ENCODE results near the gene NLRP14. TPM values are rescaled to one million over a fixed set of nuclear protein-coding genes. Genes with fewer than 3 reads are reported as not detected.

Gene NLRP14
- 1 to 10 TPM; 1.2 to 2.2 TPM for total RNA-seq
- 1 to 10 TPM; 1.0 to 2.6 TPM for polyA plus RNA-seq (ENCODE audit: insufficient read length in 2 of 2)
- long read RNA-seq, donor 1, partial matches to known transcripts = 5 of 5 reads
- long read RNA-seq, donor 1, other reads (novel, unspliced or antisense) = 0 of 5 reads
- long read RNA-seq, donor 2 = 0 reads
- long read RNA-seq, donor 3 = 0 reads
- long read RNA-seq, donor 4 = 0 reads

DNA sequence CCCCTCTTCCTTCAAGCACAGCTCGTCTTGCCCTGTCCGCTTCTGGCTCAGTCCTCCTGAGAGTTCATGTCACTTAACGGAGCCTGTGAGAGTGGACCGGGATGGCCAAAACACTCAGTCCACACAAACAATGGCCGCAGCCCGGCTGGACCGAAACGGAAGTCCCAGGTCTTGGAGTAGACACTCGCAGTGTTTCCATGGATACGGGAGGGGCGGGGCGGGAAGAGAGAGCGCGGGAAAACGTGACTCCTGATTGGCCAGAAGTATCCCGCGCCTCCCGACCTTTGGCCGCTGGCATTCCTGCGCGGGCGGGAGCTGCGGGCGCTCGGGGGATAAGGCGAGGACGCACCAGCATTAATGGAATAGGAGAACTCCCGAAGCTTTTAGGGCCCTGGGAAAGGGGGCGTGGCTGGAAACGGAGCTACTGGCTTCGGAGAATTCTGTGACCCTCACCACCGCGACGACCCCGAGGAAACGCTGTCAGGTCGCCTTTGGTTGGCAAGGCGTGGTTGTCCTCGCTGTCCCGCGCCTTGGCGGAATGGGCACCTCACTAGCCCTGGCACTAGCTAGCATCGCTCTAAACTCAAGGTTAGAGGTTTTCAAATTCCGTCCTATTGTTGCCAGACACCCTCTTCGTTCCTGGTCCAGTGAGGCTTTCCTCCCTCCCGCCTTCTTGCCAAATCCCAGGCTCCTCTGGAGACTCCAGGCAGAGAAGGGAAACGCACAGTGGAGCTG is at the start of gene NLRP14, which contains the start of gene ZNF214:
TSS of gene NLRP14 (plus strand) at position 297 of the 735 bp plus-strand sequence. CDS start 18,108 bp downstream, outside the sequence.
TSS of gene ZNF214 (minus strand) at position 164 of the 735 bp plus-strand sequence. CDS start 17,511 bp downstream, outside the sequence.
- H3K27ac ChIP-seq (ENCODE audit: low read depth, low read length) = peak within 1 kb of the TSS; percentile 82
- WGBS (ENCODE audit: insufficient coverage) = under 1% methylated on average over 46 of the region's 47 CpGs
- DNase-seq (ENCODE audit: low read depth in 4 of 6, low spot score in 6 of 6) = peak; percentile 88 to 99 (median 94)

DNA sequence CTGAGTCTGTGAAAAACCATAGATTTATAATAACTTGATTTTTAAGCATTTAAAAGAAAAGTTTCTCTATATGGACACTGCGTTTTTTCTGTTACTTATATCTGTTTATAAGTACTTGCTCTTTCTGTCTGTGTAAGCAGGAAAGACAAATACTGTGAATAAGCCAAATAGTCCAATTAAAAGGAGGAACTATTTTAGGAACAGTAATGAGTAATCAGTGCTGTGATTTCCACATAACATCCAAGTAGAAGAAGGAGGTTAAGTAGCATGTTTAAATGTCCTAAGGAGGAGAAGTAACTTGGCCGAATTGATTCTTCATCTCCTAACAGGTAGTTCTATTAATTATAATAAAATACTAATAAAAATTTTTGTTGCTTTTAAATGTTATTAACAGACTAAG is 40.9 kb upstream of the NLRP14 start:
- no peaks in the 10 kb centered on the region for H3K36me3 ChIP-seq (ENCODE audit: control insufficient read depth, insufficient read depth, low read length)
- no peak overlapping the region for H3K4me3 ChIP-seq (ENCODE audit: low read depth, low read length)
- no peak overlapping the region for H3K27ac ChIP-seq (ENCODE audit: low read depth, low read length)
- WGBS (ENCODE audit: insufficient coverage) = no CpG with 5 or more reads among the region's 2 CpGs
- H3K4me1 ChIP-seq (ENCODE audit: control insufficient read depth, insufficient read depth, low read length) = no peaks in the 10 kb centered on the region
- no peak for DNase-seq (ENCODE audit: low read depth in 4 of 6, low spot score in 6 of 6)
- no peaks in the 10 kb centered on the region for H3K9me3 ChIP-seq (ENCODE audit: control insufficient read depth, insufficient read depth, low read length)
- no peaks in the 10 kb centered on the region for H3K27me3 ChIP-seq (ENCODE audit: control insufficient read depth, insufficient read depth, low read length)

More for the DNA sequence above, at the start of gene NLRP14, which contains the start of gene ZNF214:
- H3K27me3 ChIP-seq (ENCODE audit: control insufficient read depth, insufficient read depth, low read length) = no peaks in the 10 kb centered on the region
- H3K4me1 ChIP-seq (ENCODE audit: control insufficient read depth, insufficient read depth, low read length) = peaks cover 15% of the 10 kb centered on the region
- no peaks in the 10 kb centered on the region for H3K36me3 ChIP-seq (ENCODE audit: control insufficient read depth, insufficient read depth, low read length)
- no peaks in the 10 kb centered on the region for H3K9me3 ChIP-seq (ENCODE audit: control insufficient read depth, insufficient read depth, low read length)
- peak within 1 kb of the TSS; percentile 91 for H3K4me3 ChIP-seq (ENCODE audit: low read depth, low read length)

DNA sequence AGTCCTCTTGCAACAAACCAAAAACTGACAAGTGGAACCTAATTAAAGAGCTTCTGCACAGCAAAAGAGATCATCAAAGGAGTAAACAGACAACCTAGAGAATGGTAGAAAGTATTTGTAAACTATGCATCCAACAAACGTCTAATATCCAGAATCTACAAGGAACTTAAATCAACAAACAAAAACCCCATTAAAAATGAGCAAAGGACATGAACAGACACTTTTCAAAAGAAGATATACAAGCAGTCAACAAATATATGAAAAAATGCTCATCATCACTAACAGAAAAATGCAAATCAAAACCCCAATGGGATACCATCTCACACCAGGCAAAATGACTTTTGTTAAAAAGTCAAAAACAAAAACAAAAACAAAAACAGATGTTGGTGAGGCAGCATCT is 33.8 kb upstream of the NLRP14 start:
- H3K27ac ChIP-seq (ENCODE audit: low read depth, low read length) = no peak overlapping the region

GRCh38 chr11:6988506-6988905 is 31.8 kb upstream of the NLRP14 start:
- Histone ChIP-seq H3K9me3 (ENCODE audit: control insufficient read depth, insufficient read depth, low read length) (no peaks in the 10 kb centered on the region), H3K27ac (ENCODE audit: low read depth, low read length) (no peak overlapping the region), H3K4me1 (ENCODE audit: control insufficient read depth, insufficient read depth, low read length) (no peaks in the 10 kb centered on the region), H3K4me3 (ENCODE audit: low read depth, low read length) (no peak overlapping the region), H3K36me3 (ENCODE audit: control insufficient read depth, insufficient read depth, low read length) (no peaks in the 10 kb centered on the region), H3K27me3 (ENCODE audit: control insufficient read depth, insufficient read depth, low read length) (no peaks in the 10 kb centered on the region)
- DNase-seq (ENCODE audit: low read depth in 4 of 6, low spot score in 6 of 6) = no peak

More for the DNA sequence above, 33.8 kb upstream of the NLRP14 start:
- H3K4me1 ChIP-seq (ENCODE audit: control insufficient read depth, insufficient read depth, low read length) = no peaks in the 10 kb centered on the region
- H3K36me3 ChIP-seq (ENCODE audit: control insufficient read depth, insufficient read depth, low read length) = no peaks in the 10 kb centered on the region
- WGBS (ENCODE audit: insufficient coverage) = 67% methylated on average over 1 of the region's 1 CpG
- no peaks in the 10 kb centered on the region for H3K9me3 ChIP-seq (ENCODE audit: control insufficient read depth, insufficient read depth, low read length)
- no peaks in the 10 kb centered on the region for H3K27me3 ChIP-seq (ENCODE audit: control insufficient read depth, insufficient read depth, low read length)
- no peak overlapping the region for H3K4me3 ChIP-seq (ENCODE audit: low read depth, low read length)
- no peak for DNase-seq (ENCODE audit: low read depth in 4 of 6, low spot score in 6 of 6)

GRCh38 chr11:6991227-6991626 is 29.1 kb upstream of the NLRP14 start:
- WGBS (ENCODE audit: insufficient coverage) = 67% methylated on average over 6 of the region's 6 CpGs

DNA sequence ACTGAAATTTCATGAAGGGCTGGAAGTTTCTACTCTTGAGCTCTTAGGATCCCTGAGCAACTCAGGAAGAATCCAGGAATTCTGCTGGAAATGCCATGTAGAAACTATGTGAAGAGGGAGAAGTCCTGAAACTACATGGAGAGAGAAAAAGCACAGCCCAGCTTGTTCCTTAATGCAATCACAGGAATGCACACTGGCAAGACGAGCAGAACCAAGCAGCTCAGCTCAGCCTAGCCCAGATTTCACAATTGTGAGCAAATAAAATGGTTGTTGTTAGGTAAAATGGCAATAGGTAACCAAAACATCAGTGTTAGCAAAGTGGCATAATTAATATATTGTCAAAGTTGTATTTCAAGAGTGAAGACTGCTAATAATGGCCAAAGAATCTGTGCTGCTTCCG is 28.3 kb upstream of the NLRP14 start:
- H3K9me3 ChIP-seq (ENCODE audit: control insufficient read depth, insufficient read depth, low read length) = no peaks in the 10 kb centered on the region
- no peak overlapping the region for H3K4me3 ChIP-seq (ENCODE audit: low read depth, low read length)
- no peaks in the 10 kb centered on the region for H3K27me3 ChIP-seq (ENCODE audit: control insufficient read depth, insufficient read depth, low read length)
- H3K4me1 ChIP-seq (ENCODE audit: control insufficient read depth, insufficient read depth, low read length) = no peaks in the 10 kb centered on the region
- WGBS (ENCODE audit: insufficient coverage) = no CpG with 5 or more reads among the region's 2 CpGs
- no peak for DNase-seq (ENCODE audit: low read depth in 4 of 6, low spot score in 6 of 6)
- no peaks in the 10 kb centered on the region for H3K36me3 ChIP-seq (ENCODE audit: control insufficient read depth, insufficient read depth, low read length)
- no peak overlapping the region for H3K27ac ChIP-seq (ENCODE audit: low read depth, low read length)

More at GRCh38 chr11:6991227-6991626, 29.1 kb upstream of the NLRP14 start:
- Histone ChIP-seq H3K27ac (ENCODE audit: low read depth, low read length) (no peak overlapping the region), H3K27me3 (ENCODE audit: control insufficient read depth, insufficient read depth, low read length) (no peaks in the 10 kb centered on the region), H3K4me3 (ENCODE audit: low read depth, low read length) (no peak overlapping the region), H3K36me3 (ENCODE audit: control insufficient read depth, insufficient read depth, low read length) (no peaks in the 10 kb centered on the region), H3K9me3 (ENCODE audit: control insufficient read depth, insufficient read depth, low read length) (no peaks in the 10 kb centered on the region), H3K4me1 (ENCODE audit: control insufficient read depth, insufficient read depth, low read length) (no peaks in the 10 kb centered on the region)
- DNase-seq (ENCODE audit: low read depth in 4 of 6, low spot score in 6 of 6) = no peak

GRCh38 chr11:6992457-6993417 is 27.5 kb upstream of the NLRP14 start:
- Histone ChIP-seq H3K27me3 (ENCODE audit: control insufficient read depth, insufficient read depth, low read length) (no peaks in the 10 kb centered on the region), H3K27ac (ENCODE audit: low read depth, low read length) (no peak overlapping the region), H3K4me1 (ENCODE audit: control insufficient read depth, insufficient read depth, low read length) (no peaks in the 10 kb centered on the region), H3K4me3 (ENCODE audit: low read depth, low read length) (no peak overlapping the region), H3K9me3 (ENCODE audit: control insufficient read depth, insufficient read depth, low read length) (no peaks in the 10 kb centered on the region), H3K36me3 (ENCODE audit: control insufficient read depth, insufficient read depth, low read length) (no peaks in the 10 kb centered on the region)
- DNase-seq (ENCODE audit: low read depth in 4 of 6, low spot score in 6 of 6) = peak in 2 of 6 donors; percentile 1 to 8
- 34% methylated on average over 6 of the region's 11 CpGs for WGBS (ENCODE audit: insufficient coverage)

DNA sequence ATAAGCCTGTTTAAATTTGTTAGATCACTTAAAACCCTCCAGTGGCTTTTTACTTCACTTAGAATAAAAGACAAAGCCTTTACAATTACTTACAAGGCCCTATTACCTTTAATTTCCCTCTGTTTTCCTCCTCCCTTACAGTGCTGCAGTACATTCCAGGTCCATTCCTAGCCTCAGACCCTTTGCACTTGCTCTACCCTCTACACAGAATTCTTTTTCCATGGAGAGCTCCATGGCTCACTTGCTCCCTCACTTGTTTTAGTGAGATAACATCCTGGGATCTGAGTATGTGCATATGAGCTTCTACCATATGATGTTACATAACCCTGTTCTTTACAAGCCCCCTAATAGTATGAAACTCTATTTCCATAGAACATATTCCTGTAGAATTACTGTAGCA is 24.6 kb upstream of the NLRP14 start:
- H3K27ac ChIP-seq (ENCODE audit: low read depth, low read length) = no peak overlapping the region
- H3K9me3 ChIP-seq (ENCODE audit: control insufficient read depth, insufficient read depth, low read length) = no peaks in the 10 kb centered on the region
- H3K4me3 ChIP-seq (ENCODE audit: low read depth, low read length) = no peak overlapping the region
- no peaks in the 10 kb centered on the region for H3K27me3 ChIP-seq (ENCODE audit: control insufficient read depth, insufficient read depth, low read length)
- no peaks in the 10 kb centered on the region for H3K36me3 ChIP-seq (ENCODE audit: control insufficient read depth, insufficient read depth, low read length)
- no peak for DNase-seq (ENCODE audit: low read depth in 4 of 6, low spot score in 6 of 6)
- no peaks in the 10 kb centered on the region for H3K4me1 ChIP-seq (ENCODE audit: control insufficient read depth, insufficient read depth, low read length)

DNA sequence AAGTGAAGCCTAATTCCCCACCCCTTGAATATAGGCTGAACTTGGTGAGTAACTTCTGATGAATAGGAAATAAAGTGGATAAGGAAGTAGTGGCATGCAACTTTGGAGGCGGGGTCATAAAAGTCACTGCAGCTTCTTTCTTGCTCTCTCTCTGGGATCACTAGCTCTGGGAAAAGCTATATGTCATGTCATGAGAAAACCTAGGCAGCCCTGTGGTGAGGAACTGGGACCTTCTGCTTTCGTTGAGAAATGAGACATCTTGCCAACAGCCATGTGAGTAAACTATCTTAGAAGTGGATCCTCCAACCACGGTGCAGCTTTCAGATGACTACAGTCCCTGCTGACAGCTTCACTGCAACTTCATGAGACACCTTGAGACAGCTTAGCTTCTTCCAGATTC is 15.8 kb upstream of the NLRP14 start:
- H3K4me3 ChIP-seq (ENCODE audit: low read depth, low read length) = no peak overlapping the region
- no peaks in the 10 kb centered on the region for H3K9me3 ChIP-seq (ENCODE audit: control insufficient read depth, insufficient read depth, low read length)
- DNase-seq (ENCODE audit: low read depth in 4 of 6, low spot score in 6 of 6) = no peak
- H3K27me3 ChIP-seq (ENCODE audit: control insufficient read depth, insufficient read depth, low read length) = no peaks in the 10 kb centered on the region
- WGBS (ENCODE audit: insufficient coverage) = 70% methylated on average over 2 of the region's 3 CpGs
- H3K36me3 ChIP-seq (ENCODE audit: control insufficient read depth, insufficient read depth, low read length) = no peaks in the 10 kb centered on the region
- H3K27ac ChIP-seq (ENCODE audit: low read depth, low read length) = no peak overlapping the region
- H3K4me1 ChIP-seq (ENCODE audit: control insufficient read depth, insufficient read depth, low read length) = no peaks in the 10 kb centered on the region
